Fibroblast of villous mesenchyme (primary cell): ENCODE data around the gene FGGY. TPM values are rescaled to one million over a fixed set of nuclear protein-coding genes. Genes with fewer than 3 reads are reported as not detected.
"Not testable (repeated sequence)": the region's sequence is repeated elsewhere in the genome, so short reads cannot be mapped to it uniquely, and the experiment has no call there.

Experiments
- DNase-seq: peaks from one replicate; pipeline ENCODE4 v3.0.0-alpha.2; 2010; ENCODE audit warnings: low read depth
- H3K4me3 ChIP-seq: 2 replicates; pipeline ENCODE4 v1.5.1; 2011; ENCODE audit warnings: low read depth, mild to moderate bottlenecking, low read length
- CTCF ChIP-seq: IDR thresholded peaks from 2 replicates; pipeline ENCODE4 v1.5.1; 2012; ENCODE audit warnings: low read depth, mild to moderate bottlenecking, low read length; ENCODE audit not compliant: insufficient read depth
- total RNA-seq: library from RNA; depleted of rRNA; stranded (reverse); fragments of >200 nt; gene quantifications from 2 replicates; pipeline ENCODE4 v1.2.3, GENCODE V29; 2012

Gene FGGY
- total RNA-seq, 1 donor: 11.7 TPM

- H3K4me3 ChIP-seq: no peak overlapping the region
- TF ChIP-seq CTCF: no peak
- no peak for DNase-seq
Observed at GRCh38 chr1:59457786-59458185, 160.9 kb downstream of the FGGY start.

GRCh38 chr1:59458884-59459283 is 162.0 kb downstream of the FGGY start:
- no peak for DNase-seq
- TF ChIP-seq CTCF: no peak
- H3K4me3 ChIP-seq: no peak overlapping the region

GRCh38 chr1:59462942-59463341 is 166.0 kb downstream of the FGGY start:
- not testable (repeated sequence) for DNase-seq, H3K4me3 ChIP-seq

- H3K4me3 ChIP-seq, DNase-seq: not testable (repeated sequence)
Observed at GRCh38 chr1:59465478-59465877, 168.6 kb downstream of the FGGY start.

GRCh38 chr1:59468828-59469428 is 172.0 kb downstream of the FGGY start:
- TF ChIP-seq CTCF: no peak
- DNase-seq: no peak
- no peak overlapping the region for H3K4me3 ChIP-seq

- H3K4me3 ChIP-seq, DNase-seq: not testable (repeated sequence)
Observed at GRCh38 chr1:59471991-59472570, 175.2 kb downstream of the FGGY start.

- no peak for DNase-seq
- H3K4me3 ChIP-seq: no peak overlapping the region
- TF ChIP-seq CTCF: no peak
Observed at GRCh38 chr1:59473831-59474230, 176.9 kb downstream of the FGGY start.

GRCh38 chr1:59474496-59474895 is 177.6 kb downstream of the FGGY start:
- TF ChIP-seq CTCF: no peak
- no peak overlapping the region for H3K4me3 ChIP-seq
- no peak for DNase-seq
